LNCAP (cell line): ENCODE data around the gene OSTF1.

Experiments used
- TF ChIP-seq, protein P1 (sequence below): fragments of 450-650 bp; IDR thresholded peaks from 2 replicates; pipeline ENCODE4 v1.5.1; 2017; ENCODE audit warnings: mild to moderate bottlenecking

The OSTF1 gene

GRCh38 chr9:75086541-75087288 lies 1.6 kb upstream of the OSTF1 start:
- TF ChIP-seq, protein P1, sequence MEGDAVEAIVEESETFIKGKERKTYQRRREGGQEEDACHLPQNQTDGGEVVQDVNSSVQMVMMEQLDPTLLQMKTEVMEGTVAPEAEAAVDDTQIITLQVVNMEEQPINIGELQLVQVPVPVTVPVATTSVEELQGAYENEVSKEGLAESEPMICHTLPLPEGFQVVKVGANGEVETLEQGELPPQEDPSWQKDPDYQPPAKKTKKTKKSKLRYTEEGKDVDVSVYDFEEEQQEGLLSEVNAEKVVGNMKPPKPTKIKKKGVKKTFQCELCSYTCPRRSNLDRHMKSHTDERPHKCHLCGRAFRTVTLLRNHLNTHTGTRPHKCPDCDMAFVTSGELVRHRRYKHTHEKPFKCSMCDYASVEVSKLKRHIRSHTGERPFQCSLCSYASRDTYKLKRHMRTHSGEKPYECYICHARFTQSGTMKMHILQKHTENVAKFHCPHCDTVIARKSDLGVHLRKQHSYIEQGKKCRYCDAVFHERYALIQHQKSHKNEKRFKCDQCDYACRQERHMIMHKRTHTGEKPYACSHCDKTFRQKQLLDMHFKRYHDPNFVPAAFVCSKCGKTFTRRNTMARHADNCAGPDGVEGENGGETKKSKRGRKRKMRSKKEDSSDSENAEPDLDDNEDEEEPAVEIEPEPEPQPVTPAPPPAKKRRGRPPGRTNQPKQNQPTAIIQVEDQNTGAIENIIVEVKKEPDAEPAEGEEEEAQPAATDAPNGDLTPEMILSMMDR = no peak

- TF ChIP-seq, protein P1 = no peak
These were observed 958 bp upstream of the OSTF1 start for GRCh38 chr9:75087289-75087823.

- TF ChIP-seq, protein P1 = no peak
These were observed 495 bp downstream of the OSTF1 start for GRCh38 chr9:75088646-75089372.

- TF ChIP-seq, protein P1 = no peak
These were observed 1.1 kb downstream of the OSTF1 start for GRCh38 chr9:75089373-75089766.

DNA sequence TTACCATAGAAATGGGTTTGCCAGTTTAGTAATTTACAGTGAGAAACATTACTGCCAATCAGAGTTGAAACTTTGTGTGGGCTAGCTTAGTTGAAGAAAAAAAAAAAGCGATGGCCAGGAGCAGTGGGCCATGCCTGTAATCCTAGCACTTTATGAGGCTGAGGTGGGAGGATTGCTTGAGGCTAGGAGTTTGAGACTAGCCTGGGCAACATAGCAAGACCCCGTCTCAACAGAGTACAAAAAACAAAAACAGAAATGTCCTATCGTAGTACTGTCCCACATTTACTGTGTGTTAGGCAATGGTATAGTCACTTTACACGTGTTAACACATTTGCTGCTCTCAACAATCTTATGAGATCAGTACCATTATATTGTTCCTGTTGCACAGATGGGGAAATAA lies 2.3 kb downstream of the OSTF1 start:
- TF ChIP-seq, protein P1 = no peak

DNA sequence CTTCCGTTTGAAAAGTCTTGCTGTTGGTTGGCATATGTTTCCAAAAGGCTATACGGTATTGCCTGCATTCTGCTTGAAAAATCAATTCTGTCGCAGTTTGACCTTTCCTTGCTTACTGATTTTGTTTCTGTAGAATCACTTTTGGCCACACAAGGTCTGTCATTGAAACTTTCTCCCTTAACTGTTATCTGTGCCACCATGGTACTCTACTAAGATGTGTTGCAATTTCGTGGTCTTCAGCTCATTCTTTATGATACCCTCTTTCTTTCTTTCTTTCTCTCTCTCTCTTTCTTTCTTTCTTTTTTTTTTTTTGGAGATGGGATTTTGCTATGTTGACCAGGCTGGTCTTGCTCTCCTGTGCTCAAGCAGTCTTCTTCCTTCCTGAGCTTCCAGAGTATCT lies 4.5 kb downstream of the OSTF1 start:
- TF ChIP-seq, protein P1 = no peak

- TF ChIP-seq, protein P1 = no peak
These were observed 8.5 kb downstream of the OSTF1 start for GRCh38 chr9:75096796-75097195.
